ENCODE data around the gene DEFB132. TPM values are rescaled to one million over a fixed set of nuclear protein-coding genes. Genes with fewer than 3 reads are reported as not detected.
"Not testable (repeated sequence)": the region's sequence is repeated elsewhere in the genome, so short reads cannot be mapped to it uniquely, and the experiment has no call there.

DEFB132 gene
- total RNA-seq, 4 donors from 2014 or later: not detected

DNA sequence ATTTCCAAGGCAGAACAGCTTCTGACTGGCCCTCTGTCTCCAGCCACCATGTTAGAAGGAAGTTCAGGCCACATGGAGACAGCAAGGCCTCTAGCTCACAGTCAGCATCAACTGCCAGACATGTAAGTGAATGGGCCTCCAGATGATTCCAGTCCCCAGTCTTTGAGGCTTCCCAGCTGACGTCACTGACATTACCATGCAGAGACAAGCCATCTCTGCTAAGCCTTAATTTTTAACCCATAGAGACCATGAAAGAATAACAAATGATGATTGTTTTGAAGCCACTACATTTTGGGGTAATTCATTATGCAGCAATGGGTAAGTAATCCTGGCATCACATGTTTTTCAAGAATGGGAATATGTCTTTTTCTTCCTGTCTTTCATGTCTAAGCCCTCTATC is 41.7 kb upstream of the DEFB132 start:
- Histone ChIP-seq H3K27ac (no peak overlapping the region), H3K4me1 (no peaks in the 10 kb centered on the region), H3K9me3 (no peaks in the 10 kb centered on the region), H3K36me3 (no peaks in the 10 kb centered on the region), H3K4me3 (no peak overlapping the region), H3K27me3 (peaks cover 0 to 4% (median 0%) of the 10 kb centered on the region in 3 donors)
- TF ChIP-seq, protein P1, sequence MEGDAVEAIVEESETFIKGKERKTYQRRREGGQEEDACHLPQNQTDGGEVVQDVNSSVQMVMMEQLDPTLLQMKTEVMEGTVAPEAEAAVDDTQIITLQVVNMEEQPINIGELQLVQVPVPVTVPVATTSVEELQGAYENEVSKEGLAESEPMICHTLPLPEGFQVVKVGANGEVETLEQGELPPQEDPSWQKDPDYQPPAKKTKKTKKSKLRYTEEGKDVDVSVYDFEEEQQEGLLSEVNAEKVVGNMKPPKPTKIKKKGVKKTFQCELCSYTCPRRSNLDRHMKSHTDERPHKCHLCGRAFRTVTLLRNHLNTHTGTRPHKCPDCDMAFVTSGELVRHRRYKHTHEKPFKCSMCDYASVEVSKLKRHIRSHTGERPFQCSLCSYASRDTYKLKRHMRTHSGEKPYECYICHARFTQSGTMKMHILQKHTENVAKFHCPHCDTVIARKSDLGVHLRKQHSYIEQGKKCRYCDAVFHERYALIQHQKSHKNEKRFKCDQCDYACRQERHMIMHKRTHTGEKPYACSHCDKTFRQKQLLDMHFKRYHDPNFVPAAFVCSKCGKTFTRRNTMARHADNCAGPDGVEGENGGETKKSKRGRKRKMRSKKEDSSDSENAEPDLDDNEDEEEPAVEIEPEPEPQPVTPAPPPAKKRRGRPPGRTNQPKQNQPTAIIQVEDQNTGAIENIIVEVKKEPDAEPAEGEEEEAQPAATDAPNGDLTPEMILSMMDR (IDR thresholded peaks at IDR 0.05 in 4 of 5, conservative IDR thresholded peaks at IDR 0.05 in 1 of 5): no peak
- no peak for TF ChIP-seq POLR2A (IDR thresholded peaks at IDR 0.05)
- no peak for DNase-seq
- in situ Hi-C loops (cut with MboI; ENCODE audit: low sequenced_read_pairs in 4 of 4): no loop called here
- intact Hi-C loops (cut with DNase I; ENCODE audit: low total_unique reads): no loop called here
- ATAC-seq: no peak

- no peak for TF ChIP-seq POLR2A (IDR thresholded peaks at IDR 0.05)
- TF ChIP-seq, protein P1 (IDR thresholded peaks at IDR 0.05 in 4 of 5, conservative IDR thresholded peaks at IDR 0.05 in 1 of 5): no peak
- H3K27ac ChIP-seq: no peak overlapping the region
- no peak overlapping the region for H3K4me3 ChIP-seq
- in situ Hi-C loops (cut with MboI; ENCODE audit: low sequenced_read_pairs in 4 of 4) (no loop called here), intact Hi-C loops (cut with DNase I; ENCODE audit: low total_unique reads) (no loop called here)
- no peaks in the 10 kb centered on the region for H3K9me3 ChIP-seq
- H3K27me3 ChIP-seq: peaks cover 0 to 4% (median 0%) of the 10 kb centered on the region in 3 donors
- no peaks in the 10 kb centered on the region for H3K36me3 ChIP-seq
- no peaks in the 10 kb centered on the region for H3K4me1 ChIP-seq
- ATAC-seq (peak in 1 of 2 donors; percentile 49), DNase-seq (no peak)
Measured at GRCh38 chr20:217266-217665, 40.3 kb upstream of the DEFB132 start.

DNA sequence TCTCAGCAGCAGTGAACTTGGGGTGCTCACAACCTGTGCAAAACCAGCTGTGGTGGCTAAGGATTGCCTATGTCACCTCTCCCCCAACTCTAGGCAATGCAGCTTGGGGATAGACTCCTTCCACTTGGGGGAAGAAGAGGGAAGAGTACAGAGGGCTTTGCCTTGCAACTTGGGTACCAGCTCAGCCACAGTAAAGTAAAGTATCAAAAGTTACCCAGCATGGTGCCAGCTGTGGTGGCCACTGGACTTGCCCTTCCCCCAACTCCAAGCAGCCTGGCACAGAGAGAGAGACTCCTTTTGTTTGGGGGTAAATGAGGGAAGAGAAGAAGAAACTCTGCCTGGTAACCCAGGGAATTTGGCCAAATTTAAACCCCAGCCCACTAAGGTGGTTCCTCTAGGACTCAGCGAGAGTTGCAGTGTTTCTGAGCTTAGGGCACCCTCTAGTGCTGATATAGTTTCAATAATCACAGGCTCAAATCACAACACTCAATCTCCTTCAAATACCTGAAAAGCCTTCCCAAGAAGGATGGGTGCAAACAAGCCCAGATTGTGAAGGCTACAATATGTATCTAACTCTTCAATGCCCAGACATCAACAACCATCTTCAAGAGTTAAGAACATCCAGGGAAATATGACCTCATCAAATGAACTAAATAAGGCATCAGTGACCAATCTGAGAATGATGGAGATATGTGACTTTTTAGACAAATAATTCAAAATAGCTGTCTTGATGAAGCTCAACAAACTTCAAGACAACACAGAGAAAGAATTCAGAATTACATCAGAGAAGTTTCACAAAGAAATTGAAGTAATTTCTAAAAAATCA is 38.0 kb upstream of the DEFB132 start:
- peaks cover 0 to 4% (median 0%) of the 10 kb centered on the region in 3 donors for H3K27me3 ChIP-seq
- ATAC-seq (no peak), DNase-seq (no peak)
- TF ChIP-seq POLR2A (IDR thresholded peaks at IDR 0.05): no peak
- TF ChIP-seq, protein P1 (IDR thresholded peaks at IDR 0.05 in 4 of 5, conservative IDR thresholded peaks at IDR 0.05 in 1 of 5): no peak
- no peak overlapping the region for H3K27ac ChIP-seq
- H3K9me3 ChIP-seq: no peaks in the 10 kb centered on the region
- H3K4me3 ChIP-seq: no peak overlapping the region
- in situ Hi-C loops (cut with MboI; ENCODE audit: low sequenced_read_pairs in 4 of 4): no loop called here
- no peaks in the 10 kb centered on the region for H3K36me3 ChIP-seq
- intact Hi-C loops (cut with DNase I; ENCODE audit: low total_unique reads): no loop called here
- no peaks in the 10 kb centered on the region for H3K4me1 ChIP-seq

DNA sequence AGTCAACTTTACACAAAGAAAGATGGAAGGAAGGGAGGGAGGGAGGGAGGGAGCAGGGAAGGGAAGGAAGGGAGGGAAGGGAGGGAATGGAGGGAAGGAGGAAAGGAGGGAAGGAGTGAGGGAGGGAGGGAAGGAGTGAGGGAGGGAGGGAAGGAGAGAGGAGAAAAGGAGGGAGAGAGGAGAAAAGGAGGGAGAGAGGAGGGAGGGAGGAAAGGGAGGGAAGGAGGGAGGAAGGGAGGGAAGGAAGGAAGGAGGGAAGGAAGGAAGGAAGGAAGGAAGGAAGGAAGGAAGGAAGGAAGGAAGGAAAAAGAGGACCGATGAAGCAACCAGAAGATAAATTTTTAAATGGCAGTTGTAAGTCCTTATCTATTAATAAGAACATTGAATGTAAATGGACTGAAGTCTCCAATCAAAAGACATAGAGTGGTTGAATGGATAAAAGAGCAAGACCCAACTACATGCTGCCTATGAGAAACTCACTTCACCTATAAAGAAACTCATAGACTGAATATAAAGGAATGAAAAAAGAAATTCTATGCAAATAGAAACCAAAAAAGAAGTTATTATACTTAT is 36.2 kb upstream of the DEFB132 start:
- DNase-seq: no peak
- in situ Hi-C loops (cut with MboI; ENCODE audit: low sequenced_read_pairs in 4 of 4) (no loop called here), intact Hi-C loops (cut with DNase I; ENCODE audit: low total_unique reads) (no loop called here)
- no peak for ATAC-seq
- Histone ChIP-seq H3K36me3 (no peaks in the 10 kb centered on the region), H3K9me3 (no peaks in the 10 kb centered on the region), H3K27me3 (peaks cover 0 to 4% (median 0%) of the 10 kb centered on the region in 3 donors), H3K4me3 (no peak overlapping the region), H3K4me1 (no peaks in the 10 kb centered on the region), H3K27ac (no peak overlapping the region)
- TF ChIP-seq, protein P1 (IDR thresholded peaks at IDR 0.05 in 4 of 5, conservative IDR thresholded peaks at IDR 0.05 in 1 of 5): no peak
- no peak for TF ChIP-seq POLR2A (IDR thresholded peaks at IDR 0.05)

- in situ Hi-C loops (cut with MboI; ENCODE audit: low sequenced_read_pairs in 4 of 4); ATAC-seq: not testable (repeated sequence)
Measured at GRCh38 chr20:225879-226278, 31.6 kb upstream of the DEFB132 start.

More at GRCh38 chr20:225879-226278, 31.6 kb upstream of the DEFB132 start:
- H3K4me3 ChIP-seq; H3K27me3 ChIP-seq; intact Hi-C loops (cut with DNase I; ENCODE audit: low total_unique reads); H3K36me3 ChIP-seq; H3K4me1 ChIP-seq; DNase-seq; H3K9me3 ChIP-seq; H3K27ac ChIP-seq: not testable (repeated sequence)

All from gastrocnemius medialis (tissue), 4 donors.